Gastrocnemius medialis (tissue), 4 donors: Measurements from ENCODE around the gene CRYGB. TPM values are rescaled to one million over a fixed set of nuclear protein-coding genes. Genes with fewer than 3 reads are reported as not detected.

Source experiments
- ATAC-seq, 2 donors: fragments of 150-250 bp; one replicate each; pipeline ENCODE4 v1.9.1; 2016
- DNase-seq, 2 donors: peaks; one replicate each; pipeline ENCODE4 v3.0.0-alpha.2; 2019
- H3K27ac ChIP-seq, 4 donors: fragments of 200-600 bp; sonication (generic); 1 replicate in 1 of 4; 2 replicates in 3 of 4; pipeline ENCODE4 v1.5.1; 2016 to 2018; ENCODE audit warnings: mild to moderate bottlenecking in 2 of 4, moderate library complexity in 1 of 4
- H3K27me3 ChIP-seq, 3 donors: fragments of 200-600 bp; sonication (generic) in 2 of 3; 1 replicate in 1 of 3; 2 replicates in 2 of 3; pipeline versions ENCODE4 v1.5.1 to v1.6.0; 2016 to 2019; ENCODE audit warnings: mild to moderate bottlenecking in 1 of 3, moderate library complexity in 1 of 3
- H3K36me3 ChIP-seq, 2 donors: fragments of 200-600 bp; sonication (generic) in 1 of 2; one replicate each; pipeline ENCODE4 v1.5.1; 2017 to 2018
- H3K4me1 ChIP-seq, 2 donors: fragments of 200-600 bp; sonication (generic) in 1 of 2; one replicate each; pipeline ENCODE4 v1.5.1; 2016 to 2017; ENCODE audit warnings: mild to moderate bottlenecking in 2 of 2
- H3K4me3 ChIP-seq, 4 donors: fragments of 200-600 bp; sonication (generic) in 3 of 4; 1 replicate in 1 of 4; 2 replicates in 3 of 4; pipeline ENCODE4 v1.5.1; 2016 to 2019; ENCODE audit warnings: mild to moderate bottlenecking in 2 of 4
- H3K9me3 ChIP-seq, 3 donors: fragments of 200-600 bp; sonication (generic) in 2 of 3; 1 replicate in 1 of 3; 2 replicates in 2 of 3; pipeline ENCODE4 v1.5.1; 2016 to 2019
- CTCF ChIP-seq, 5 experiments: fragments of 450-650 bp in 3 of 5; fragments of 200-600 bp in 2 of 5; sonication (generic) in 2 of 5; IDR thresholded peaks in 4 of 5; conservative IDR thresholded peaks in 1 of 5; 1 replicate in 4 of 5; 2 replicates in 1 of 5; pipeline ENCODE4 v1.5.1; 2016 to 2019; ENCODE audit warnings: antibody characterized with exemption in 5 of 5, mild to moderate bottlenecking in 3 of 5, moderate library complexity in 3 of 5
- POLR2A ChIP-seq, 2 donors: fragments of 450-650 bp; IDR thresholded peaks; one replicate each; pipeline ENCODE4 v1.6.1; 2017; ENCODE audit warnings: antibody characterized with exemption in 2 of 2, mild to moderate bottlenecking in 2 of 2, moderate library complexity in 2 of 2
- in situ Hi-C, 4 donors: fragments of 200-750 bp; cut with MboI; loops; one replicate each; pipeline versions ENCODE4 v1.15.0 to v1.8.0; 2017; ENCODE audit warnings: low sequenced_read_pairs in 4 of 4
- intact Hi-C: fragments of 100-400 bp; cut with DNase I; formaldehyde crosslinking; loops from one replicate; pipeline ENCODE4 v1.15.1; 2023; ENCODE audit warnings: low total_unique reads
- total RNA-seq, 4 donors: library from RNA; depleted of rRNA; stranded (reverse); fragments of >200 nt; gene quantifications; one replicate each; pipeline versions ENCODE4 v1.1.0 to v1.2.3, GENCODE V29; 2016

Gene CRYGB
- total RNA-seq, 4 donors from 2014 or later, result not detected

GRCh38 chr2:208134928-208135586 is 10.9 kb downstream of the CRYGB start:
- DNase-seq (no peak), ATAC-seq (no peak)
- no peaks in the 10 kb centered on the region for H3K4me1 ChIP-seq
- no peak overlapping the region for H3K4me3 ChIP-seq
- H3K9me3 ChIP-seq, result no peaks in the 10 kb centered on the region
- in situ Hi-C loops, result no loop called here
- H3K27ac ChIP-seq, result no peak overlapping the region
- TF ChIP-seq CTCF (IDR thresholded peaks at IDR 0.05 in 4 of 5, conservative IDR thresholded peaks at IDR 0.05 in 1 of 5), result no peak
- no peaks in the 10 kb centered on the region for H3K36me3 ChIP-seq
- intact Hi-C loops, result no loop called here
- H3K27me3 ChIP-seq, result no peaks in the 10 kb centered on the region

GRCh38 chr2:208130712-208131110 is 15.2 kb downstream of the CRYGB start:
- H3K27me3 ChIP-seq, result peaks cover 0 to 4% (median 0%) of the 10 kb centered on the region in 3 donors
- in situ Hi-C loops, result no loop called here
- intact Hi-C loops, result no loop called here
- H3K9me3 ChIP-seq, result no peaks in the 10 kb centered on the region
- no peak for DNase-seq
- no peak for ATAC-seq
- H3K36me3 ChIP-seq, result no peaks in the 10 kb centered on the region
- H3K27ac ChIP-seq, result no peak overlapping the region
- no peak for TF ChIP-seq POLR2A (IDR thresholded peaks at IDR 0.05)
- no peak for TF ChIP-seq CTCF (IDR thresholded peaks at IDR 0.05 in 4 of 5, conservative IDR thresholded peaks at IDR 0.05 in 1 of 5)
- no peaks in the 10 kb centered on the region for H3K4me1 ChIP-seq
- H3K4me3 ChIP-seq, result no peak overlapping the region

GRCh38 chr2:208129744-208130711 is 15.9 kb downstream of the CRYGB start, which contains the start of gene CRYGC:
CRYGC (minus strand) TSS chr2:208129828; CDS start chr2:208129792, 36 bp downstream.
- Histone ChIP-seq H3K27ac (no peak within 1 kb of the TSS), H3K4me1 (no peaks in the 10 kb centered on the region), H3K9me3 (no peaks in the 10 kb centered on the region), H3K36me3 (no peaks in the 10 kb centered on the region), H3K27me3 (peaks cover 0 to 7% (median 0%) of the 10 kb centered on the region in 3 donors), H3K4me3 (no peak within 1 kb of the TSS)
- intact Hi-C loops, result no loop called here
- no peak for TF ChIP-seq POLR2A (IDR thresholded peaks at IDR 0.05)
- TF ChIP-seq CTCF (IDR thresholded peaks at IDR 0.05 in 4 of 5, conservative IDR thresholded peaks at IDR 0.05 in 1 of 5), result no peak
- DNase-seq (no peak), ATAC-seq (no peak)
- in situ Hi-C loops, result no loop called here

- Histone ChIP-seq H3K36me3 (no peaks in the 10 kb centered on the region), H3K4me1 (no peaks in the 10 kb centered on the region), H3K27ac (no peak overlapping the region), H3K9me3 (no peaks in the 10 kb centered on the region), H3K27me3 (peaks cover 0 to 21% (median 5%) of the 10 kb centered on the region in 3 donors), H3K4me3 (no peak overlapping the region)
- in situ Hi-C loops (no loop called here), intact Hi-C loops (no loop called here)
- DNase-seq (no peak), ATAC-seq (no peak)
- TF ChIP-seq CTCF (IDR thresholded peaks at IDR 0.05 in 4 of 5, conservative IDR thresholded peaks at IDR 0.05 in 1 of 5), result no peak
- TF ChIP-seq POLR2A (IDR thresholded peaks at IDR 0.05), result no peak
These were observed 17.8 kb downstream of the CRYGB start for GRCh38 chr2:208128136-208128535.
